Retina (tissue), 1 donor: Measurements from ENCODE around the gene LRRC45.
"Not testable (repeated sequence)": the region's sequence is repeated elsewhere in the genome, so short reads cannot be mapped to it uniquely, and the experiment has no call there.

ENCODE experiments used
- DNase-seq: peaks from one replicate; pipeline ENCODE4 v3.0.0-alpha.2; 2016

The LRRC45 gene

GRCh38 chr17:82022981-82023446, at the start of gene LRRC45:
LRRC45 (plus strand) TSS chr17:82023305; CDS start chr17:82023644, 339 bp downstream.
- DNase-seq: peak; percentile 98

GRCh38 chr17:81973432-81973831, 49.7 kb upstream of the LRRC45 start:
- DNase-seq: no peak

GRCh38 chr17:81976332-81977210, 46.5 kb upstream of the LRRC45 start:
- peak; percentile 62 for DNase-seq

- DNase-seq: peak; percentile 91
Measured at GRCh38 chr17:81977211-81977808, 45.8 kb upstream of the LRRC45 start, which contains the start of gene ASPSCR1. ASPSCR1 (plus strand) TSS chr17:81977629; CDS start chr17:81977647, 18 bp downstream.

GRCh38 chr17:81978524-81979298, 44.4 kb upstream of the LRRC45 start:
- no peak for DNase-seq

GRCh38 chr17:81980122-81980521, 43.0 kb upstream of the LRRC45 start:
- DNase-seq: no peak

- DNase-seq: no peak
Measured at GRCh38 chr17:81980707-81981343, 42.3 kb upstream of the LRRC45 start.

GRCh38 chr17:81981511-81981910, 41.6 kb upstream of the LRRC45 start:
- DNase-seq: not testable (repeated sequence)

- DNase-seq: no peak
Measured at GRCh38 chr17:81983011-81983638, 40.0 kb upstream of the LRRC45 start.

- no peak for DNase-seq
Measured at GRCh38 chr17:81983639-81984373, 39.3 kb upstream of the LRRC45 start.

- DNase-seq: no peak
Measured at GRCh38 chr17:81984773-81985410, 38.2 kb upstream of the LRRC45 start.

GRCh38 chr17:81986606-81987005, 36.5 kb upstream of the LRRC45 start:
- no peak for DNase-seq

- DNase-seq: no peak
Measured at GRCh38 chr17:81987161-81987770, 35.8 kb upstream of the LRRC45 start.

GRCh38 chr17:81990836-81991683, 32.0 kb upstream of the LRRC45 start:
- no peak for DNase-seq

GRCh38 chr17:81991684-81992305, 31.3 kb upstream of the LRRC45 start:
- DNase-seq: peak; percentile 88

GRCh38 chr17:81992306-81993102, 30.6 kb upstream of the LRRC45 start:
- DNase-seq: peak; percentile 69

GRCh38 chr17:81993729-81994592, 29.1 kb upstream of the LRRC45 start:
- no peak for DNase-seq
